Muscle layer of colon (tissue), 2 donors: Measurements from ENCODE around the gene XYLT1.

Experiments
- H3K27ac ChIP-seq: one replicate; pipeline ENCODE4 v1.7.0; 2013; ENCODE audit warnings: low read depth, mild to moderate bottlenecking, low read length, moderate library complexity
- H3K27me3 ChIP-seq, 2 donors: one replicate each; pipeline ENCODE4 v1.7.0; 2013; ENCODE audit warnings: low read length in 2 of 2, mild to moderate bottlenecking in 2 of 2; ENCODE audit not compliant: insufficient read depth in 2 of 2, control insufficient read depth in 1 of 2
- H3K36me3 ChIP-seq: one replicate; pipeline ENCODE4 v1.7.0; 2013; ENCODE audit warnings: mild to moderate bottlenecking, low read length; ENCODE audit not compliant: insufficient read depth
- H3K4me1 ChIP-seq: one replicate; pipeline ENCODE4 v1.7.0; 2013; ENCODE audit warnings: mild to moderate bottlenecking, low read length; ENCODE audit not compliant: insufficient read depth
- H3K4me3 ChIP-seq, 2 donors: one replicate each; pipeline ENCODE4 v1.7.0; 2013; ENCODE audit warnings: low read length in 2 of 2, low read depth in 1 of 2, mild to moderate bottlenecking in 1 of 2, moderate library complexity in 1 of 2
- H3K9ac ChIP-seq: one replicate; pipeline ENCODE4 v1.7.0; 2013; ENCODE audit warnings: low read length
- H3K9me3 ChIP-seq: one replicate; pipeline ENCODE4 v1.7.0; 2013; ENCODE audit warnings: mild to moderate bottlenecking, low read length
- donor health status: abdominal sarcoma.
- donor health status: Adenocarcinoma of cecum.

XYLT1 gene

DNA sequence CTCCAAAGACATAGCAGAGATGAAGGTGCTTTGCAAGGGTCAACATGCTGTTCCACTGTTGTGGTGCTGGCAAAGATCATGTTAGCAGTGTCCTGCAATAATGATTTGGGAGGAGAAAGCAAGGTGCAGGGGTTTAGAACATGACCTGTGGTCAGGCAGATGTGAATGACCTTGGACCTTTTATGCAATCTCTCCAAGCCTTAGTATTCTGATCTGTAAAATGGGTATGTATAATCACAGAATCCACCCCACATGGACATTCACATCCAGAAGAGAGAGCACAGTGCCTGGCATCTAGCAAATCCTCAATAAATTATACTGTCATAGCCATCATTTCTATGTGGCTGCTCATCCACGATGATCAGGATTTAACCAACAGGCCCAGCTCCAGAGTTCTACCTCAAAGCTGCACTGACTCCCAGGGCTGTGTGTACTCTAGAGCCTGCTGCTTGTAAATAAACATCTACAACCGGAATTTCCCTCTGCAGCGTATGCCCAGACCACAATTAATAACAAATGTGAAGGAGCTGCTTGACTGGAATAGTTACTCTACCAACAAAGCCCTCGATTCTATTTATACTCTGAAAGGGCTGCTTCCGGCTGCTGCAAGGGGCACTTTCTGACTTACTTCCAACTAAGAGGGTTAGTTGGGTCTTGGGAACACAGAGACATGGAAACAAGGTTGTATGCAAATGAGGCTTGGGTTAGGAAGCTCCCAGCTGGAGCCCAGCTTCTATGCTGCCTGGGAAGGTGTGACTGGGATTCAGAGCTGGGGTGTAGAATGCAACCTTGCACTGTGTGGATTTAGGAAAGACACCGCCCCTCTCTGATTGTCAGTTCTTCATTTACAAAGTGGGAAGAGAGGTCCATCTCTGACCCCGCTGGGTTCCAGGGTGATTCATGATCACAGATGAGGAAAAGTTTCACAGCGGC is 265.2 kb downstream of the XYLT1 start:
- Histone ChIP-seq H3K4me1 (peaks cover 7% of the 10 kb centered on the region), H3K27me3 (no peaks in the 10 kb centered on the region), H3K36me3 (no peaks in the 10 kb centered on the region), H3K9me3 (no peaks in the 10 kb centered on the region), H3K4me3 (no peak overlapping the region), H3K27ac (no peak overlapping the region), H3K9ac (no peak overlapping the region)

DNA sequence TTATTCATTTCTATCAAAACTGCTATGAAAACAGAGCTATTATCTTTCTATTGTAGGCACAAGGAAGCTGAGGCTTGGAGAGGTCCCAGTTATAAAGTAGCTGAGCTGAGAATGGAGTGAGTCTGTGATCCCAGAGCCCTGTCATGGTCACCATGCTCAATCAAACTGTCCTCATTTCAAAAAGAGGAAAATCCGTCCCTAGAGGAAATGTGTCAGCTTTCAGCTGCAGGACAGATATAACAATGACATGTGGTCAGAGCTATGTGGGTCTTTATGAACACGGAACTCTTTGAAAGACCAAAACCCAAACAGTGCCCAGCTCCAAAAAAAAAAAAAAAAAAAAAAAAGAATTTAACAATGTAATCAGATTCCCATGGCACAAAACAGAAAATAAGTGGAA is 266.1 kb downstream of the XYLT1 start:
- H3K36me3 ChIP-seq, result peaks cover 4% of the 10 kb centered on the region
- H3K9ac ChIP-seq, result no peak overlapping the region
- no peak overlapping the region for H3K27ac ChIP-seq
- H3K4me3 ChIP-seq, result no peak overlapping the region
- no peaks in the 10 kb centered on the region for H3K9me3 ChIP-seq
- no peaks in the 10 kb centered on the region for H3K27me3 ChIP-seq
- peaks cover 7% of the 10 kb centered on the region for H3K4me1 ChIP-seq

DNA sequence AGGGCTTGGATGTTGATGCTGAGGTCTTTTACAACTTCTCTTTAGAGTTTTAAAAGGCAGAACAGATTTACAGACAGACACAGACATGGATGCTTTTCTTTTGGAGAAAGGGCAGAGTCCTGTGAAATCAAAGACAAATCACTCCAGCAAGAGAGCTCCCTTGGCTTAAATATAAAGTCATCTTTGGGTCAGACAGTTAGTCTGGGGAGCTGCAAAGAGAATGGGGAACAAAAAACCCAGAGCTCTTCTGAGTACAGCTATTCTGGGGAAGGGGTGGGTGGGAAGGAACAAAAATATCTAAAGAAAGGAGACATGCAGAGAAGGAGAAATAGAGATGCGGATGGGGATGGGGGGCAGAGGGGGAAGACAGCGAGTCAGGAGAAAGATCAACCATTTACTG is 266.6 kb downstream of the XYLT1 start:
- Histone ChIP-seq H3K27me3 (no peaks in the 10 kb centered on the region), H3K27ac (no peak overlapping the region), H3K4me3 (no peak overlapping the region), H3K9me3 (no peaks in the 10 kb centered on the region), H3K4me1 (peaks cover 7% of the 10 kb centered on the region), H3K9ac (no peak overlapping the region), H3K36me3 (peaks cover 6% of the 10 kb centered on the region)

DNA sequence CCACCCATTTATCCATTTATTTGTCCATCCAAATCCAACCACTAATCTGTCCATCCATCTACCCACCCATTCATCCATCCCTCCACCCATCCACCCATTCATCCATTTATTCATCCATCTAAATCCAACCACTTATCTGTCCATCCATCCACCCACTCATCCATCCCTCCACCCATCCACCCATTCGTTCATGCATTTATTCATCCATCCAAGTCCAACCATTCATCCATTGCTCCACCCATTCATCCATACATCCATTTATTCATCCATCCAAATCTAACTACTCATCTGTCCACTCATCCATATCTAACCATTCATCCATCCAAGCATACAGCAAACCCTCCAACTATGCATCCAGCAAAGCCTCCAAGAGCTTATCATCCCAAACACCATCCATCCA is 267.3 kb downstream of the XYLT1 start:
- Histone ChIP-seq H3K36me3 (peaks cover 9% of the 10 kb centered on the region), H3K4me3 (no peak overlapping the region), H3K4me1 (peaks cover 7% of the 10 kb centered on the region), H3K27me3 (no peaks in the 10 kb centered on the region), H3K27ac (no peak overlapping the region), H3K9me3 (no peaks in the 10 kb centered on the region), H3K9ac (no peak overlapping the region)

DNA sequence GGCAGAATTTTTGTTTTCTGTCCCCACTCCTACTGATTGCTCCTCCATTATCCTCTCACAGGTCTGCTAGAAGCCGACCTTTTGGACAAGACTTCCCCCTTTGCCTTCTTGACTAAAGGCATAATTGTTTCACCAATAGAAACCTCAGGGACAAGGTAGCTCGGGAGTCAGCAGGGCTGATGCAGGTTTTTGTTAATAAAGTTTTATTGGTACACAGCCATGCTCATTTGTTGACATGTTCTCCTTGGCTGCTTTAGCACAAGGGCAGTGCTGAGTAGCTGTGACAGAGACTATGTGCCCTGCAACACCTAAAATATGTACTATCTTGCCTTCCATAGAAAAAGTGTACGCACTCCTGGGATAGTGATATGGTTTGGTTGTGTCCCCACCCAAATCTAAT is 271.6 kb downstream of the XYLT1 start:
- peaks cover 26% of the 10 kb centered on the region for H3K36me3 ChIP-seq
- H3K27ac ChIP-seq, result no peak overlapping the region
- H3K9me3 ChIP-seq, result no peaks in the 10 kb centered on the region
- H3K4me3 ChIP-seq, result no peak overlapping the region
- no peak overlapping the region for H3K9ac ChIP-seq
- H3K27me3 ChIP-seq, result no peaks in the 10 kb centered on the region
- H3K4me1 ChIP-seq, result no peaks in the 10 kb centered on the region

DNA sequence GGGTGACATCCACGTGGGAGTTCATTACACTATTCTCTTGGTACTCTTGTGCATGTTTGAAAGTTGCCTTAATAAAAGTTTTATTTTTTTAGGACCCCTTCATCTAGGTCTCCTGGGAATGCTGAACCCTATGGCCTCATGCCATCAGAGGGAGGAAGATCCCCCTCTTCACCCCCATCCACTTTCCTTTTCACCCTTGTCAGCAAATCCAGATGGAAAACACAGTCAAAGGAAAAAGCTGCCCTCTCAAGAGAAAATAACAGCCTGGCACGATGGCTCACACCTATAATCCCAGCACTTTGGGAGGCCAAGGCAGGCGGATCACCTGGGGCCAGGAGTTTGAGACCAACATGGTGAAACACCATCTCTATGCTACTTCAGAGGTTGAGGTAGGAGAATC is 274.2 kb downstream of the XYLT1 start:
- H3K9me3 ChIP-seq, result no peaks in the 10 kb centered on the region
- H3K27ac ChIP-seq, result no peak overlapping the region
- H3K4me3 ChIP-seq, result no peak overlapping the region
- H3K36me3 ChIP-seq, result peaks cover 28% of the 10 kb centered on the region
- no peak overlapping the region for H3K9ac ChIP-seq
- H3K27me3 ChIP-seq, result no peaks in the 10 kb centered on the region
- no peaks in the 10 kb centered on the region for H3K4me1 ChIP-seq

DNA sequence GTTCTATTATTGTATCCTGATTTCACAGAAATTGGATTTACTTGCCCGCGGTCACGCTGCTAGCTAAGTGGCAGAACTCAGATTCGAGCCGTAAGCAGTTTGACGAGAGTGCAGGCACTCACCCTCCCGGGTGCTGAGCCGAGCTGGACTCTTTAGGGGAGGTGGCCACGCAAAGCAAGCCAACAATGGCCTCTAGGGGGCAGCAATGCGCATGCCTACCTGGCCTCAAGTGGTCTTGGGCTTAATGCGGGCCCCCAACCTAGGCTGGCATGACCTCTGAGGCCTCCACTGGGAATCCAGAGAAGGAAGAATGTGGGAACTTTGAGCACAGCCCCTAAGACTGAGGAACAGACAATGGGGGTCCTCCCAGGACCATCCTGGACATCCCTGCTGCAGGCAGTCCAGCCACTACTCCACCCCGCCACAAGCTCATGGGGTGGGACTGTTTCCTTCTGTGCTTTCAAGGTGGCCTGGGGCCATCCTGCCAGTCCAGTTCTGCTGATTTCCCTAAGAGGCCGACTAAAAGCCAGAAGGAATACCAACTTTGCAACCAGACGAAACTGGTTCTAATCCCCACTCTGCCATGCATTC is 276.5 kb downstream of the XYLT1 start:
- H3K9ac ChIP-seq, result no peak overlapping the region
- H3K4me3 ChIP-seq, result no peak overlapping the region
- H3K36me3 ChIP-seq, result peaks cover 34% of the 10 kb centered on the region
- no peaks in the 10 kb centered on the region for H3K4me1 ChIP-seq
- no peak overlapping the region for H3K27ac ChIP-seq
- no peaks in the 10 kb centered on the region for H3K9me3 ChIP-seq
- no peaks in the 10 kb centered on the region for H3K27me3 ChIP-seq

DNA sequence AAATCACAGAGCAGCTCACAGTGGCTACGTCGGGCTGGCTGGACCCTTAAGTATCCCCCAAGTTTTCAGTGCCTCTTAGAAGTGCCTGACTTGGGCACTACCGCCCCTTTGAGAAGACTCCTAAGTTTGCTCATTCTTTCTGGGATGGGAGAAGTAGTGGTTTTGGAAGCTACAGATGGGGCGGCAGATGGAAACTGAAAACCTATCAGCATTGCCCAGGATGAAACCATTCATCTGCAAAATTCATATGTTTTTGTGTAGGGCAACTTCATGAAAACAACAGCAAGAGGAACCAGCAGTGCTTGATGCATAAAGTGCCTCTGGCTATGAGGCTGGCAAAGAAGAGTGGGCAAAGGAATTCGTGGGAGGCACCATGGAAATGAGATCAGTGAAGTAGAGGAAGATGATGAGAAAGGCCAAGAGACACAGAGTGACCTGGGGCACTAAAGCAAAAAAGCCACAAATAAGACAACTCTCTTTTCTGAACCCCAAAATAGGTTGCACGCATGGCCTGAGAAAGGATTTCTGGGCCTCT is 277.1 kb downstream of the XYLT1 start:
- Histone ChIP-seq H3K9ac (no peak overlapping the region), H3K36me3 (peaks cover 33% of the 10 kb centered on the region), H3K27ac (no peak overlapping the region)

DNA sequence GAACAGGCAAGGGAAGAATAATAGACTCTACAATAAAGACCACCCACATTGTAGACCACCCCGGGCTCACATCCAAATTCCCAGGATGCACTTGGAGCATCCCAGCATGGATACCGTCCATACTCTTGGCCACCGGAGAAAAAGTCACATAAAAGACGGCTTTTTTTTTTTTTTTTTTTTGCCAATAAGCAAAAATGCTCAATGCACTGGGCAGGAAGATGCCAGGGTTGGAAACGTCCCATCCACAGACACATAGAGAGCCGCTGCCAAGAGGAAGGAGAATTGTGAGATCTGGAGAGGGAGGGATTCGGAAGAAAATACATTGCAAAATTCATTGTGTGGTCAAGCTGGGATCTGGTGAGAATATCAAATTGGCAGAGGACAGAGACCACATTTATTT is 286.7 kb downstream of the XYLT1 start:
- Histone ChIP-seq H3K27me3 (no peaks in the 10 kb centered on the region), H3K9me3 (no peaks in the 10 kb centered on the region)

More for the DNA sequence above, 277.1 kb downstream of the XYLT1 start:
- Histone ChIP-seq H3K4me3 (no peak overlapping the region), H3K4me1 (no peaks in the 10 kb centered on the region), H3K27me3 (no peaks in the 10 kb centered on the region), H3K9me3 (no peaks in the 10 kb centered on the region)

DNA sequence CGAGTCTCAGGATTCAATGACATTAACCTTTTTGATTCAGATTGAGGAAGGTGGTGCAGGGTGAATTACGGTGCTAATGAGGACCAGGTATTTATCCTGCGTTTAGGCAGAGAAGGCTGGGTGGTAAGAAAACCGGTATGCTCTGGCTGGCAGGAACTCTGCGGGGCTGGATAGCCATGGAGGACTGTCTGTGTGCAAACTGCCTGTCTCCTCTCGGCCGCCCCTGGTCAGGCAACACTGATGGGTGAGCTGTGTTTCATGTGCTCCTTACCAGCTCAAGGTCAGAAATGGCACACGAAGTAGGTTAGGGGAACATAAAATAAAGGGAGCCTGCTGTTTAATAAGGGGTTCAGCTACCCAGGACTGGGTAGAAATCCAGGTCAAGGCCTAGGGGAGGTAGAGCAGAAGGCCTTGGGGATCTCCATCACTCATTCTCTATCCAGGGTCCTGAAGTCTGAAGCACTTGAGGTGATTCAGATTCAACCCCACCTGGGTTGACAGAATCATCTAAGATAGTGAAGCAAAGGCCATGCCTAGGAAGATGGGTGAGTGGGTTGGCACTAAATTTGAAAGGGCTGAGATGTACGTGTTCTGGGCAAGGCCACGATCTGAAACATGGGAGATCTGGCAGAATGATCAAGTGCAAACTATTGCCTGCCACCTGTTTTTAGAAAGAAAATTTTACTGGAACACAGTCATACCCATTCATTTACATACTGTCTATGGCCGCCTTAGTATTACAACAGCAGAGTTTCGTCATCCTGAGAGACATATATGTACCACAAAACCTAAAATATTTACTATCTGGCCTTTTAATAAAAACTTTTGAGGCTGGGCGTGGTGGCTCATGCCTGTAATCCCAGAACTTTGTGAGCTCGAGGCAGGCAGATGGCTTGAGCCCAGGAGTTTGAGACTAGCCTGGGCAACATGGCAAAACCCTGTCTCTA is 292.5 kb downstream of the XYLT1 start:
- H3K4me1 ChIP-seq, result no peaks in the 10 kb centered on the region
- H3K36me3 ChIP-seq, result peaks cover 14% of the 10 kb centered on the region
- H3K9me3 ChIP-seq, result no peaks in the 10 kb centered on the region
- H3K9ac ChIP-seq, result no peak overlapping the region
- no peaks in the 10 kb centered on the region for H3K27me3 ChIP-seq
- no peak overlapping the region for H3K27ac ChIP-seq
- no peak overlapping the region for H3K4me3 ChIP-seq

More for the DNA sequence above, 286.7 kb downstream of the XYLT1 start:
- H3K9ac ChIP-seq, result no peak overlapping the region
- no peak overlapping the region for H3K27ac ChIP-seq
- H3K4me3 ChIP-seq, result no peak overlapping the region
- H3K36me3 ChIP-seq, result peaks cover 6% of the 10 kb centered on the region
- no peaks in the 10 kb centered on the region for H3K4me1 ChIP-seq
